Stomach (tissue), 9 donors: ENCODE measurements around the gene BHLHE40. TPM values are rescaled to one million over a fixed set of nuclear protein-coding genes. Genes with fewer than 3 reads are reported as not detected.

Experiments
- DNase-seq, 2 donors: peaks; one replicate each; pipeline versions ENCODE4 v3.0.0 to v3.0.0-alpha.2; 2013 to 2019
- H3K27ac ChIP-seq, 5 donors: fragments of 200-600 bp in 4 of 5; sonication (generic) in 4 of 5; one replicate each; pipeline ENCODE4 v1.5.1; 2013 to 2019; ENCODE audit warnings: mild to moderate bottlenecking in 1 of 5, moderate library complexity in 1 of 5
- H3K27me3 ChIP-seq, 3 donors: fragments of 200-600 bp; sonication (generic); one replicate each; pipeline ENCODE4 v1.5.1; 2017 to 2019; ENCODE audit warnings: mixed run types in 1 of 3
- H3K36me3 ChIP-seq, 4 donors: fragments of 200-600 bp; sonication (generic); 1 replicate in 3 of 4; 2 replicates in 1 of 4; pipeline ENCODE4 v1.5.1; 2016 to 2019
- H3K4me1 ChIP-seq, 4 donors: fragments of 200-600 bp; sonication (generic); one replicate each; pipeline ENCODE4 v1.5.1; 2016 to 2019
- H3K4me3 ChIP-seq, 4 donors: fragments of 200-600 bp; sonication (generic) in 3 of 4; one replicate each; pipeline ENCODE4 v1.5.1; 2016 to 2019; ENCODE audit warnings: mild to moderate bottlenecking in 1 of 4
- H3K9me3 ChIP-seq, 4 donors: fragments of 200-600 bp; sonication (generic); one replicate each; pipeline ENCODE4 v1.5.1; 2016 to 2019
- CTCF ChIP-seq, 7 experiments: fragments of 450-650 bp in 4 of 7; fragments of 200-600 bp in 3 of 7; sonication (generic) in 3 of 7; IDR thresholded peaks; one replicate each; pipeline ENCODE4 v1.5.1; 2016 to 2019; ENCODE audit warnings: antibody characterized with exemption in 7 of 7, control low read depth in 2 of 7, mild to moderate bottlenecking in 1 of 7
- EP300 ChIP-seq: sonication (generic); formaldehyde crosslinking; IDR thresholded peaks from one replicate; pipeline ENCODE4 v1.6.1; 2017; ENCODE audit warnings: antibody characterized with exemption
- POLR2A ChIP-seq, 4 donors: fragments of 450-650 bp; IDR thresholded peaks; one replicate each; pipeline ENCODE4 v1.6.1; 2016; ENCODE audit warnings: antibody characterized with exemption in 4 of 4, control low read depth in 2 of 4, mild to moderate bottlenecking in 1 of 4, moderate library complexity in 1 of 4
- POLR2AphosphoS5 ChIP-seq, 3 donors: sonication (generic); formaldehyde crosslinking; IDR thresholded peaks; one replicate each; pipeline ENCODE4 v1.6.1; 2016; ENCODE audit warnings: antibody characterized with exemption in 3 of 3
- WGBS, 5 donors: extraction: QIAGEN DNeasy Blood & Tissue Kit in 3 of 5; methylation state at CpG; one replicate each; pipeline versions ENCODE4 v1.1.5 to v1.1.7; 2013 to 2018; 5-methylcytosine and 5-hydroxymethylcytosine counted together
- intact Hi-C: fragments of 100-400 bp; cut with DNase I; formaldehyde crosslinking; loops from one replicate; pipeline ENCODE4 v1.15.1; 2023; ENCODE audit warnings: low total_unique reads
- polyA plus RNA-seq, 3 donors: library from polyadenylated mRNA; stranded (reverse); fragments of 200-250 nt; gene quantifications; one replicate each; pipeline ENCODE4 v1.2.3, GENCODE V29; 2013
- total RNA-seq, 5 donors: library from RNA; depleted of rRNA; stranded (reverse); fragments of >200 nt; gene quantifications; one replicate each; pipeline versions ENCODE4 v1.1.0 to v1.2.3, GENCODE V29; 2014 to 2016
- donor health status: healthy with polysubstance abuse.
- donor health status: Bipolar disorder and iron deficiency.
- donor health status: healthy.

BHLHE40 gene
- total and polyA plus RNA-seq, 8 donors = 7.6 to 39.7 (median 25.4) TPM

DNA sequence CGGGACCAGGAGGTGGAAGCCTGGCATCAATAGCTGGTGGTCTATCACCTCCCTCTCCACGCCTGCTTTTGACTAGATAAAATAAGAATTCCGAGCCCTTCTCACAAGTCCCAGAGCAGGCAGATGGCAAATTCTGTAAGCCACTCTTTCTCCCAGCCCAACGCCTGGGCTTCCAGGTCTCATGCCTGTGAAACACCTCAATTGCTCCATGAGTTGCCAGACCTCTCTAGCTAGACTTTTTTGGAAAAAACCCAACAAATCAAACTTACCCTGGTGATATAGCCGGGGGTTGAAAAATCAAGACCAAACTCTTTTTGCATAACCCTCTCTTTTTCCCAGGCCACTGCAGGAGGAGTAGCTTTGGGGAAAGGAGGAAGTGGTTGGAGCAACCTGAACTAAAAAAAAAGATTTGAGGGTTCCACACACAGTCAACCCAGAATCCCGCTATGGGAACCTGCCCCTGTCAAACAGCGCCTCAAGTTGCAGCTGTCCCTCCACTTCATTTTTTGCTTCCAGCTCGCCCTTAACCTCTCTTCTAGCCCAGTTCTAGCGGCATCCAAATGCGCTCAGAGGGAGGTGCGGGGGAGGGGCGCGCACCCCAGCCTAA, 7.0 kb downstream of the BHLHE40 start:
- Histone ChIP-seq H3K27ac (peak overlapping the region; percentile 85 to 99 (median 97)), H3K4me3 (peak overlapping the region; percentile 28 to 49 (median 43)), H3K36me3 (peaks cover 6 to 14% (median 9%) of the 10 kb centered on the region in 4 donors), H3K9me3 (no peaks in the 10 kb centered on the region), H3K27me3 (no peaks in the 10 kb centered on the region), H3K4me1 (peaks cover 53 to 87% (median 74%) of the 10 kb centered on the region in 4 donors)
- WGBS, 5 donors = 16 to 26% (median 23%) methylated on average over 13 of the region's 13 CpGs
- intact Hi-C loops = no loop called here
- DNase-seq = no peak
- TF ChIP-seq POLR2A (IDR thresholded peaks at IDR 0.05) (no peak), CTCF (IDR thresholded peaks at IDR 0.05) (no peak), POLR2AphosphoS5 (IDR thresholded peaks at IDR 0.05) (no peak), EP300 (no peak)

GRCh38 chr3:4986782-4987537, 7.7 kb downstream of the BHLHE40 start:
- Histone ChIP-seq H3K36me3 (peaks cover 6 to 14% (median 9%) of the 10 kb centered on the region in 4 donors), H3K9me3 (no peaks in the 10 kb centered on the region), H3K4me1 (peaks cover 46 to 80% (median 68%) of the 10 kb centered on the region in 4 donors), H3K27me3 (no peaks in the 10 kb centered on the region), H3K4me3 (peak overlapping the region; percentile 28 to 49 (median 43)), H3K27ac (peak overlapping the region; percentile 85 to 99 (median 97))
- DNase-seq = peak; percentile 98 to 99
- TF ChIP-seq POLR2AphosphoS5 (IDR thresholded peaks at IDR 0.05) = peak; percentile 97 to 99 (median 99)
- TF ChIP-seq POLR2A (IDR thresholded peaks at IDR 0.05) = peak in 1 of 4 donors; percentile 47
- peak in 1 of 7 experiments; percentile 10 for TF ChIP-seq CTCF (IDR thresholded peaks at IDR 0.05)
- TF ChIP-seq EP300 = peak; percentile 96
- intact Hi-C loops = no loop called here
- 1 to 4% (median 2%) methylated on average over 22 to 44 of the region's 44 CpGs for WGBS, 5 donors

DNA sequence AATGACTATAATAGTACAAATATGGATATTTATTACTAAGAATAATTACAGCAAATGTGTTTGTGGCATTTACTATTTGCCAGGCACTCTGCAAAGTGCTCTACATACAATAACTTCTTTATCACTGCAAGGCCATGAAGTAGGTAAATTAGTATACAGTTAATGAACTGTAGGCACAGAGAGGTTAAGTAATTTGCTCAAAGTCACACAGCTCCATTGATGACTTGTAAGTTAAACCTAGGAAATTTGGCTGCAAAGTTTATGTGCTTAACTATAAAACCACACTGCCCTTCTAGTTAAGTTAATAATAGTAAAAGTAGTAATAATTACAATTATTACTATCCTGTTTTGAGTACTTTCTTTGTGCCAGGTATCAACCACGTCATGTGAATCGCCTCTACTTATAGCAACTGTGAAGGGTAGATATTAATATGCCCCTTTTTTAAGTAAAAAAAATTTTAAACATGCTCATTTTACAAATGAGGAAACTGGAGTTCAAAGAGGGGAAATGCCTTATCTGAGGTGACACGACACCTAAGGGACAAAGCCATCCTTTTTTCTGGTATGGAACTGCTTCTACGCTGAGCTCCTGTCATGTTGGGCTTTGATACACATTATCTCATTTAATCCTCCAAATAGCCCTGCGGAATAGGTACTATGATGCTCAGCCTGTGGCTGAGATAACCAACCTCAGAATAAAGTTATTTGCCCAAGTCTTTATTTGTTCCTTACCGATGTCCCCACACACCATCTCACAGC, 8.5 kb downstream of the BHLHE40 start:
- TF ChIP-seq POLR2A (IDR thresholded peaks at IDR 0.05) (no peak), CTCF (IDR thresholded peaks at IDR 0.05) (no peak), EP300 (no peak), POLR2AphosphoS5 (IDR thresholded peaks at IDR 0.05) (no peak)
- no peak for DNase-seq
- peaks cover 39 to 72% (median 61%) of the 10 kb centered on the region in 4 donors for H3K4me1 ChIP-seq
- no peaks in the 10 kb centered on the region for H3K9me3 ChIP-seq
- no peaks in the 10 kb centered on the region for H3K27me3 ChIP-seq
- WGBS, 5 donors = 76 to 86% (median 82%) methylated on average over 6 of the region's 6 CpGs
- intact Hi-C loops = no loop called here
- peaks cover 6 to 10% (median 8%) of the 10 kb centered on the region in 4 donors for H3K36me3 ChIP-seq
- H3K4me3 ChIP-seq = peak overlapping the region in 1 of 4 donors; percentile 43
- H3K27ac ChIP-seq = peak overlapping the region in 4 of 5 donors; percentile 97 to 99 (median 98)
